Stimulated activated CD4-positive, alpha-beta T cell treated with anti-CD3 and anti-CD28 coated beads, Interleukin-15, amount 100 ng/mL, for 1 hour (primary cell): ENCODE results near the gene GK.
"Not testable (repeated sequence)": the region's sequence is repeated elsewhere in the genome, so short reads cannot be mapped to it uniquely, and the experiment has no call there.

Source experiments
- DNase-seq, 2 donors: peaks; one replicate each; pipeline ENCODE4 v3.0.0-alpha.2; 2020; ENCODE audit warnings: low read depth in 1 of 2, low spot score in 1 of 2

The GK gene

GRCh38 chrX:30653415-30654131, at the start of gene GK:
Gene GK (plus strand): TSS chrX:30653423. CDS start chrX:30653538, 115 bp downstream.
- DNase-seq = peak in 1 of 2 donors; percentile 2

GRCh38 chrX:30607155-30607554, 46.1 kb upstream of the GK start:
- no peak for DNase-seq

GRCh38 chrX:30610026-30610425, 43.2 kb upstream of the GK start:
- DNase-seq = no peak

GRCh38 chrX:30612250-30612655, 41.0 kb upstream of the GK start:
- DNase-seq = no peak

GRCh38 chrX:30613721-30614120, 39.5 kb upstream of the GK start:
- DNase-seq = no peak

GRCh38 chrX:30615229-30615628, 38.0 kb upstream of the GK start:
- no peak for DNase-seq

GRCh38 chrX:30618160-30618765, 35.0 kb upstream of the GK start:
- DNase-seq = no peak

- no peak for DNase-seq
These were observed 33.1 kb upstream of the GK start for GRCh38 chrX:30620125-30620524.

- DNase-seq = no peak
These were observed 32.1 kb upstream of the GK start for GRCh38 chrX:30620980-30621618.

GRCh38 chrX:30622361-30622760, 30.9 kb upstream of the GK start:
- DNase-seq = no peak

GRCh38 chrX:30626402-30626801, 26.8 kb upstream of the GK start:
- no peak for DNase-seq

- DNase-seq = no peak
These were observed 25.2 kb upstream of the GK start for GRCh38 chrX:30627818-30628652.

- not testable (repeated sequence) for DNase-seq
These were observed 19.2 kb upstream of the GK start for GRCh38 chrX:30634070-30634469.

- DNase-seq = no peak
These were observed 17.6 kb upstream of the GK start for GRCh38 chrX:30635630-30636029.

GRCh38 chrX:30637874-30638815, 15.1 kb upstream of the GK start:
- no peak for DNase-seq

- not testable (repeated sequence) for DNase-seq
These were observed 13.5 kb upstream of the GK start for GRCh38 chrX:30639702-30640101.

- no peak for DNase-seq
These were observed 10.6 kb upstream of the GK start for GRCh38 chrX:30642642-30643041.

GRCh38 chrX:30643313-30643821, 9.9 kb upstream of the GK start:
- DNase-seq = no peak

GRCh38 chrX:30649859-30650258, 3.4 kb upstream of the GK start:
- no peak for DNase-seq
